ENCODE data around the gene TRIM71. TPM values are rescaled to one million over a fixed set of nuclear protein-coding genes. Genes with fewer than 3 reads are reported as not detected.

The TRIM71 gene
- total and polyA plus RNA-seq, 2 of the 13 experiments (the other 11 are each of a cell fraction or from before 2014, with no cell fraction given) = 21.7 to 76.9 TPM

- CTCF ChIA-PET (ENCODE audit: low intra/inter-chr PET ratio, low total read pairs) = interaction anchor here (1.5 kb wide), 1 partner anchor 35 kb away, joined by 5 read pairs; no protein-coding TSS in a partner anchor
- DNase-seq (ENCODE audit: low spot score) = no peak
- TF ChIP-seq ZNF34 (CRISPR knock-in tag; IDR thresholded peaks at IDR 0.05; ENCODE audit: borderline replicate concordance) = no peak
- TF ChIP-seq POLR2A (IDR thresholded peaks at IDR 0.05; ENCODE audit: insufficient read depth in 1 of 2, low read depth in 2 of 2, low read length in 2 of 2) = peak in 1 of 2 experiments; percentile 5; a peak in 2 of 4 replicates
- peak; percentile 23; the same call in 1 of the 2 replicates for TF ChIP-seq ZNF773 (CRISPR knock-in tag; IDR thresholded peaks at IDR 0.05; ENCODE audit: borderline replicate concordance)
- TF ChIP-seq MXI1 (IDR thresholded peaks at IDR 0.05; ENCODE audit: borderline replicate concordance, low read depth, low read length) = 0 out of 3 replicates have a peak, but pooled peaks have one; percentile 20
- TF ChIP-seq NR1H2 (CRISPR knock-in tag; IDR thresholded peaks at IDR 0.05; ENCODE audit: borderline replicate concordance, low read depth) = no peak
- TF ChIP-seq ZNF441 (CRISPR knock-in tag; IDR thresholded peaks at IDR 0.05; ENCODE audit: borderline replicate concordance) = 0 out of 2 replicates have a peak, but pooled peaks have one; percentile 3
- 0 out of 2 replicates have a peak, but pooled peaks have one; percentile 2 for TF ChIP-seq ZNF546 (CRISPR knock-in tag; conservative IDR thresholded peaks at IDR 0.05)
- TF ChIP-seq ZNF232 (CRISPR knock-in tag; IDR thresholded peaks at IDR 0.05; ENCODE audit: borderline replicate concordance) = 0 out of 2 replicates have a peak, but pooled peaks have one; percentile 9
- TF ChIP-seq RBFOX2 (IDR thresholded peaks at IDR 0.05; ENCODE audit: low read depth, low read length) = peak; percentile 87
- TF ChIP-seq ZNF550 (CRISPR knock-in tag; IDR thresholded peaks at IDR 0.05; ENCODE audit: borderline replicate concordance) = no peak
- TF ChIP-seq ZNF329 (CRISPR knock-in tag; IDR thresholded peaks at IDR 0.05; ENCODE audit: low read depth) = peak; percentile 63; the same call in 1 of the 2 replicates
- no peak for TF ChIP-seq ZHX2 (IDR thresholded peaks at IDR 0.05; ENCODE audit: low read depth)
- TF ChIP-seq ZHX2 (CRISPR knock-in tag; IDR thresholded peaks at IDR 0.05; ENCODE audit: borderline replicate concordance) = 0 out of 2 replicates have a peak, but pooled peaks have one; percentile 26
- TF ChIP-seq PPARG (CRISPR knock-in tag; conservative IDR thresholded peaks at IDR 0.05) = no peak
- no peak for TF ChIP-seq ATRX (CRISPR knock-in tag; IDR thresholded peaks at IDR 0.05; ENCODE audit: borderline replicate concordance)
Observed at GRCh38 chr3:32817257-32817557, 590 bp upstream of the TRIM71 start.

More at GRCh38 chr3:32817257-32817557, 590 bp upstream of the TRIM71 start:
- ATAC-seq = peak; percentile 35
- peak overlapping the region; percentile 92 to 98 (median 94) for H3K4me3 ChIP-seq (replicated peaks in 1 of 3; ENCODE audit: insufficient read depth in 1 of 3, low read depth in 2 of 3, low read length in 3 of 3)
- intact Hi-C loops (cut with micrococcal nuclease; ENCODE audit: unreplicated experiment) = loop anchor here (2.0 kb wide), 1 partner anchor 84 kb away; no protein-coding TSS in a partner anchor
- H3K79me2 ChIP-seq (ENCODE audit: insufficient read depth, low read length) = peaks cover 92% of the 10 kb centered on the region
- H3K9me3 ChIP-seq (ENCODE audit: low read length) = no peaks in the 10 kb centered on the region
- H3K9ac ChIP-seq (ENCODE audit: insufficient read depth, low read depth, low read length) = peak overlapping the region; percentile 95
- WGBS (ENCODE audit: low lambda C conversion rate) = 20% methylated on average over 8 of the region's 49 CpGs
- peaks cover 47% of the 10 kb centered on the region for H4K20me1 ChIP-seq (ENCODE audit: insufficient read depth, low read length)
- peaks cover 0 to 6% of the 10 kb centered on the region in 2 experiments; a peak in 1 of 5 replicates for H3K27me3 ChIP-seq (ENCODE audit: control insufficient read depth in 1 of 2, insufficient read depth in 2 of 2, low read length in 2 of 2)
- peaks cover 35% of the 10 kb centered on the region for H3K4me1 ChIP-seq (ENCODE audit: insufficient read depth, low read length)
- POLR2A ChIA-PET = interaction anchor here (0.9 to 5.6 kb wide), 11 partner anchors 17 to 624 kb away, joined by 3 to 36 read pairs (median 7); no protein-coding TSS in a partner anchor
- H3K27ac ChIP-seq (ENCODE audit: extremely low read length, insufficient read depth, low read length) = peak overlapping the region; percentile 99
- no peak for FAIRE-seq
- H3K4me2 ChIP-seq (ENCODE audit: low read depth, low read length) = peak overlapping the region; percentile 64
- BruUV-seq (replicated peaks) = no TSS peak
- in situ Hi-C loops (cut with HindIII; ENCODE audit: extremely low pct_ligation_motif_present, low pct_unique_long_range_greater_than_20kb) = loop anchor here (5.0 kb wide), 1 partner anchor 35 kb away; no protein-coding TSS in a partner anchor
- no peak overlapping the region for H2AFZ ChIP-seq (ENCODE audit: low read length)
- peaks cover 10 to 25% of the 10 kb centered on the region in 2 experiments for H3K36me3 ChIP-seq (replicated peaks in 1 of 2; ENCODE audit: control insufficient read depth in 1 of 2, insufficient read depth in 2 of 2, low read length in 2 of 2)

Measured in HepG2 (cell line).